H9 (cell line): ENCODE data around the gene BIRC6. TPM values are rescaled to one million over a fixed set of nuclear protein-coding genes. Genes with fewer than 3 reads are reported as not detected.

Source experiments
- DNase-seq: peaks from one replicate; pipeline ENCODE4 v3.0.0-alpha.2; 2017
- H2AFZ ChIP-seq: one replicate; pipeline ENCODE4 v1.6.1; 2013; ENCODE audit warnings: mild to moderate bottlenecking, low read length, control low read depth, moderate library complexity
- H2AK5ac ChIP-seq: 2 replicates; pipeline ENCODE4 v1.6.1; 2013; ENCODE audit warnings: low read length, control low read depth, mixed read lengths; ENCODE audit not compliant: insufficient read length
- H2BK120ac ChIP-seq: one replicate; pipeline ENCODE4 v1.6.1; 2013; ENCODE audit warnings: low read depth, mild to moderate bottlenecking, low read length, control low read depth, inconsistent platforms; ENCODE audit not compliant: poor library complexity, severe bottlenecking
- H2BK12ac ChIP-seq: 2 replicates; pipeline ENCODE4 v1.6.1; 2013; ENCODE audit warnings: low read length, control low read depth, mixed read lengths, low read depth; ENCODE audit not compliant: insufficient read length
- H2BK15ac ChIP-seq: 2 replicates; pipeline ENCODE4 v1.6.1; 2013; ENCODE audit warnings: low read depth, low read length, control low read depth
- H2BK20ac ChIP-seq: one replicate; pipeline ENCODE4 v1.6.1; 2013; ENCODE audit warnings: low read depth, mild to moderate bottlenecking, low read length, control low read depth, inconsistent platforms; ENCODE audit not compliant: poor library complexity, severe bottlenecking
- H2BK5ac ChIP-seq: 2 replicates; pipeline ENCODE4 v1.6.1; 2013; ENCODE audit warnings: low read length, control low read depth, mixed read lengths; ENCODE audit not compliant: insufficient read length
- H3K14ac ChIP-seq: 2 replicates; pipeline ENCODE4 v1.6.1; 2013; ENCODE audit warnings: low read length, control low read depth; ENCODE audit not compliant: insufficient read depth
- H3K18ac ChIP-seq: 2 replicates; pipeline ENCODE4 v1.6.1; 2013; ENCODE audit warnings: low read depth, mild to moderate bottlenecking, mixed read lengths, low read length, control low read depth; ENCODE audit not compliant: insufficient read length
- H3K23ac ChIP-seq: 2 replicates; pipeline ENCODE4 v1.6.1; 2013; ENCODE audit warnings: low read length, control low read depth, mixed read lengths, low read depth; ENCODE audit not compliant: insufficient read length
- H3K23me2 ChIP-seq: 2 replicates; pipeline ENCODE4 v1.6.1; 2013; ENCODE audit warnings: low read depth, mild to moderate bottlenecking, mixed read lengths, low read length, control low read depth; ENCODE audit not compliant: insufficient read length, poor library complexity, severe bottlenecking
- H3K27ac ChIP-seq: 2 replicates; pipeline ENCODE4 v1.5.1; 2013; ENCODE audit warnings: low read length, control low read depth, mixed read lengths, low read depth; ENCODE audit not compliant: insufficient read length
- H3K27me3 ChIP-seq: 2 replicates; pipeline ENCODE4 v1.6.1; 2013; ENCODE audit warnings: low read length, control low read depth, inconsistent platforms; ENCODE audit not compliant: insufficient read depth
- H3K4ac ChIP-seq: 2 replicates; pipeline ENCODE4 v1.6.1; 2013; ENCODE audit warnings: low read depth, mild to moderate bottlenecking, control low read depth, inconsistent platforms, low read length, moderate library complexity
- H3K4me1 ChIP-seq: 2 replicates; pipeline ENCODE4 v1.6.1; 2013; ENCODE audit warnings: low read length, control low read depth, inconsistent platforms; ENCODE audit not compliant: insufficient read depth
- H3K4me2 ChIP-seq: 2 replicates; pipeline ENCODE4 v1.6.1; 2013; ENCODE audit warnings: low read length, control low read depth, mixed read lengths; ENCODE audit not compliant: insufficient read length, insufficient read depth
- H3K56ac ChIP-seq: 2 replicates; pipeline ENCODE4 v1.6.1; 2013; ENCODE audit warnings: low read depth, mild to moderate bottlenecking, mixed read lengths, low read length, control low read depth; ENCODE audit not compliant: insufficient read length
- H3K79me1 ChIP-seq: 2 replicates; pipeline ENCODE4 v1.6.1; 2013; ENCODE audit warnings: low read depth, mild to moderate bottlenecking, moderate library complexity, low read length, control low read depth, inconsistent platforms; ENCODE audit not compliant: insufficient read depth, poor library complexity, severe bottlenecking
- H3K79me2 ChIP-seq: 2 replicates; pipeline ENCODE4 v1.6.1; 2013; ENCODE audit warnings: low read length, control low read depth, inconsistent platforms; ENCODE audit not compliant: insufficient read depth
- H3K9ac ChIP-seq: 2 replicates; pipeline ENCODE4 v1.6.1; 2013; ENCODE audit warnings: low read length, control low read depth, mixed read lengths; ENCODE audit not compliant: insufficient read length; ENCODE audit errors: extremely low read depth
- H3K9me3 ChIP-seq: one replicate; pipeline ENCODE4 v1.6.1; 2013; ENCODE audit warnings: low read depth, low read length, inconsistent platforms; ENCODE audit not compliant: control insufficient read depth
- H3T11ph ChIP-seq: one replicate; pipeline ENCODE4 v1.6.1; 2013; ENCODE audit warnings: mild to moderate bottlenecking, low read length, control low read depth, inconsistent platforms
- H4K20me1 ChIP-seq: one replicate; pipeline ENCODE4 v1.6.1; 2013; ENCODE audit not compliant: control insufficient read depth, insufficient read length, insufficient read depth
- H4K5ac ChIP-seq: 2 replicates; pipeline ENCODE4 v1.6.1; 2013; ENCODE audit warnings: low read depth, mild to moderate bottlenecking, mixed read lengths, low read length, control low read depth; ENCODE audit not compliant: insufficient read length
- H4K8ac ChIP-seq: replicated peaks from 2 replicates; pipeline ENCODE4 v1.6.1; 2013; ENCODE audit warnings: low read length, control low read depth, mixed read lengths, low read depth; ENCODE audit not compliant: insufficient read length
- H4K91ac ChIP-seq: 2 replicates; pipeline ENCODE4 v1.6.1; 2013; ENCODE audit warnings: low read depth, mild to moderate bottlenecking, moderate library complexity, mixed read lengths, low read length, control low read depth; ENCODE audit not compliant: insufficient read length
- H3K27ac Mint-ChIP-seq, 3 experiments: 2 replicates in 2 of 3; 3 replicates in 1 of 3; pipeline ENCODE4 v1.8.0; 2020 to 2021; ENCODE audit warnings: mixed read lengths in 3 of 3, mild to moderate bottlenecking in 1 of 3, moderate library complexity in 1 of 3
- H3K27me3 Mint-ChIP-seq: 2 replicates; pipeline ENCODE4 v1.8.0; 2021; ENCODE audit warnings: low read depth, mild to moderate bottlenecking, moderate library complexity, mixed read lengths
- H3K36me3 Mint-ChIP-seq, 3 experiments: 2 replicates in 2 of 3; 3 replicates in 1 of 3; pipeline ENCODE4 v1.8.0; 2020 to 2021; ENCODE audit warnings: low read depth in 3 of 3, mixed read lengths in 3 of 3; ENCODE audit not compliant: insufficient read depth in 1 of 3
- H3K4me1 Mint-ChIP-seq, 2 experiments: 2 replicates each; pipeline ENCODE4 v1.8.0; 2020; ENCODE audit warnings: mixed read lengths in 2 of 2
- H3K4me3 Mint-ChIP-seq, 2 experiments: 2 replicates in 1 of 2; 3 replicates in 1 of 2; pipeline ENCODE4 v1.8.0; 2020 to 2021; ENCODE audit warnings: mild to moderate bottlenecking in 2 of 2, mixed read lengths in 2 of 2, moderate library complexity in 1 of 2
- H3K9me3 Mint-ChIP-seq, 2 experiments: 2 replicates in 1 of 2; 3 replicates in 1 of 2; pipeline ENCODE4 v1.8.0; 2020; ENCODE audit warnings: mild to moderate bottlenecking in 2 of 2, mixed read lengths in 2 of 2, moderate library complexity in 1 of 2
- CTCF ChIP-seq: fragments of 200-600 bp; sonication (generic); conservative IDR thresholded peaks from 3 replicates; pipeline ENCODE4 v1.8.0; 2021; ENCODE audit warnings: antibody characterized with exemption, mild to moderate bottlenecking
- WGBS: extraction: QIAGEN DNeasy Blood & Tissue Kit; methylation state at CpG from one replicate; pipeline ENCODE4 v1.1.7; 2013; ENCODE audit warnings: missing lambda C conversion rate, low lambda C conversion rate, mixed read lengths; ENCODE audit not compliant: insufficient read length; ENCODE audit errors: extremely low coverage; 5-methylcytosine and 5-hydroxymethylcytosine counted together
- total RNA-seq: library from RNA; stranded (reverse); gene quantifications from 2 replicates; pipeline ENCODE4 v1.2.1, GENCODE V29; 2021

The BIRC6 gene
- total RNA-seq, 1 experiment from 2014 or later: 78.8 TPM

GRCh38 chr2:32647180-32647651 is 290.4 kb downstream of the BIRC6 start:
- no peak overlapping the region for H3K4me3 Mint-ChIP-seq
- no peaks in the 10 kb centered on the region for H3K23me2 ChIP-seq
- no peak overlapping the region for H2BK5ac ChIP-seq
- no peaks in the 10 kb centered on the region for H3K9me3 Mint-ChIP-seq
- H3K36me3 Mint-ChIP-seq: peaks cover 5 to 36% (median 21%) of the 10 kb centered on the region in 3 experiments; a peak in 6 of 7 replicates
- H3K56ac ChIP-seq: no peak overlapping the region
- H3K9ac ChIP-seq: no peak overlapping the region
- H3K27me3 ChIP-seq: no peaks in the 10 kb centered on the region
- no peak overlapping the region for H2BK120ac ChIP-seq
- no peak for DNase-seq
- H2AFZ ChIP-seq: no peak overlapping the region
- H3K4ac ChIP-seq: no peak overlapping the region
- no peak overlapping the region for H2AK5ac ChIP-seq
- H3K27ac ChIP-seq: no peak overlapping the region
- no peak overlapping the region for H2BK20ac ChIP-seq
- H3K27ac Mint-ChIP-seq: no peak overlapping the region
- no CpG with 5 or more reads among the region's 5 CpGs for WGBS
- no peaks in the 10 kb centered on the region for H3K79me2 ChIP-seq
- no peak overlapping the region for H3T11ph ChIP-seq
- no peak overlapping the region for H3K18ac ChIP-seq
- no peaks in the 10 kb centered on the region for H3K4me1 ChIP-seq
- no peak overlapping the region for H4K91ac ChIP-seq
- H3K23ac ChIP-seq: no peak overlapping the region
- H3K4me1 Mint-ChIP-seq: no peaks in the 10 kb centered on the region
- H4K20me1 ChIP-seq: no peaks in the 10 kb centered on the region
- H4K8ac ChIP-seq: no peak overlapping the region
- H3K27me3 Mint-ChIP-seq: no peaks in the 10 kb centered on the region
- no peaks in the 10 kb centered on the region for H3K79me1 ChIP-seq
- H4K5ac ChIP-seq: no peak overlapping the region
- TF ChIP-seq CTCF: no peak
- no peak overlapping the region for H2BK12ac ChIP-seq
- no peak overlapping the region for H3K14ac ChIP-seq
- no peak overlapping the region for H2BK15ac ChIP-seq
- H3K4me2 ChIP-seq: no peak overlapping the region
- no peaks in the 10 kb centered on the region for H3K9me3 ChIP-seq
